Transverse colon (tissue), 4 donors: ENCODE data around the gene ZNF324B.

Experiments
- CTCF ChIP-seq, 5 experiments: fragments of 200-600 bp in 3 of 5; fragments of 450-650 bp in 2 of 5; sonication (generic) in 3 of 5; IDR thresholded peaks; 1 replicate in 2 of 5; 2 replicates in 3 of 5; pipeline ENCODE4 v1.5.1; 2016 to 2017; ENCODE audit warnings: antibody characterized with exemption in 5 of 5, inconsistent platforms in 3 of 5, mild to moderate bottlenecking in 2 of 5, moderate library complexity in 1 of 5
- EP300 ChIP-seq: sonication (generic); formaldehyde crosslinking; IDR thresholded peaks from one replicate; pipeline ENCODE4 v1.6.1; 2017; ENCODE audit warnings: antibody characterized with exemption, low read depth
- POLR2A ChIP-seq: fragments of 450-650 bp; IDR thresholded peaks from one replicate; pipeline ENCODE4 v1.6.1; 2016; ENCODE audit warnings: antibody characterized with exemption, mild to moderate bottlenecking, moderate library complexity
- POLR2AphosphoS5 ChIP-seq, 3 donors: sonication (generic); formaldehyde crosslinking; IDR thresholded peaks; one replicate each; pipeline ENCODE4 v1.6.1; 2016; ENCODE audit warnings: antibody characterized with exemption in 3 of 3

GRCh38 chr19:58428617-58429016 is 22.8 kb upstream of the ZNF324B start:
- no peak for TF ChIP-seq CTCF (IDR thresholded peaks at IDR 0.05)
- TF ChIP-seq POLR2A, result no peak
- no peak for TF ChIP-seq POLR2AphosphoS5 (IDR thresholded peaks at IDR 0.05)
- TF ChIP-seq EP300, result no peak
